Activated effector memory CD4-positive, alpha-beta T cell treated with anti-CD3 and anti-CD28 coated beads, Interleukin-2, amount 50 U/mL, for 16 hours (primary cell): Measurements from ENCODE around the gene PPP1R16B.

Experiments
- DNase-seq: peaks from one replicate; pipeline ENCODE4 v3.0.0-alpha.2; 2020

The PPP1R16B gene

DNA sequence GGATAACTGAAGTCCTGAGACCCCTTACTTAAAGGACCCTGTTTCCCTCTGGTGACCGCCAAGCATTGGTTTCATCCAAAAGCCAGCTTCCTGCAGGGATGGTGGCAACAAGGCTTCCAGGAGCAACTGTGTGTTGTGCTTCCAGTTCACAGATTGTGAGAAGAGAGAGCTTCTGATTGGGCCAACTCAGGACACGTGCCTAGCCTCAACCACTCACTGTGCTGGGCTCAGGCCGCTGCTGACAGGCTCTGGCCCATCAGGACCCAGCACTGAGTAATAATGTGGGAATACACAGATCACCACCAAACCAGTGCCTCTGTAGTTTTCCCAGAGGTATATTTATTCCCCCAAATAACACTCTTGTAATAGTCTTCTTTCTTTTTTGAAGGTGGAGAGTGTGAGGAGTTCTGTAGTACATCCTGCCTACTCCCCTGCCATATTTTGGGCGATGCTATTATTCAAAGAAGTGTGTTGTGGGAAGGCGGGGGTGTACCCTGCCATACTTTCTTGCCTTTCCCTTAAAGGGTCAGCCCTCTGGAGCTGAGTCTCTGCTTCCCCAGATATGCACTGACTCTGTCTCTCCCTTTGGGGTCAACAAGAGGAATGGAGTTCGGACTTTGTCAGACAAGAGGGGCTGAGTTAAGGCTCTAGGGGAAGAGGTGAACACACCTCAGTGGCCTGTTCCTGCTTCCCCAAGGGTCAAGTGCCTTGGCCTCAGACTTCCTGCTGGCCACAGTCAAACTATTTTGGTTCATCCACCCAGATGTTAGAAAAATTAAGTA is 23.2 kb downstream of the PPP1R16B start:
- DNase-seq: peak; percentile 43

DNA sequence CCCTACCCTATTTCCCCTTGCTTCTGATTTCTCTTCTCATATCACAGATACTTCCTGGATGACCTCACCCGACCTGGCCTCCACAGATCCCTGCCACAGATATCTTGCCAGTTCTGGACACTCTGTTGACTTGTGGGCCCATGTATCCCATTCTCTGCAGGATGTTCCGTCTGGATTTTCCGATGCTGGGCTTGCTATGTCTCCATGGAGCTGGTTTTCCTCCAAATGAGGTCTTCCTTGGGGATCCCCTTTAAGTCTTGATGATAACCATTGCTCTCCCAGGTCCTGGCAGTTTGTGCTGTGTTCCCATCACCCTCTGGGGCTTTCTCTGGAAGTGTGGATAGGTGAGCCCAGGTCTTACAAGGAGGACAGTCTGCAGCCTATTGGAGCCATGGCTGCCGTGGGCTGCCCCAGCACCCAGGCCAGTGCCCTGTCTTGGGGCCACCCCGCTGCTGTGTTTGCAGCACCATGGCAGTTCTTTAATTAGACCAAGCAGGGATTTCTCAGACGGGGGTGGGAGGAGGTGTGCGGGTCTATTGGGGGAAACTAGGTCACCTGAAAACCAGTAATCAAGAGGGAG is 23.9 kb downstream of the PPP1R16B start:
- DNase-seq: peak; percentile 47

DNA sequence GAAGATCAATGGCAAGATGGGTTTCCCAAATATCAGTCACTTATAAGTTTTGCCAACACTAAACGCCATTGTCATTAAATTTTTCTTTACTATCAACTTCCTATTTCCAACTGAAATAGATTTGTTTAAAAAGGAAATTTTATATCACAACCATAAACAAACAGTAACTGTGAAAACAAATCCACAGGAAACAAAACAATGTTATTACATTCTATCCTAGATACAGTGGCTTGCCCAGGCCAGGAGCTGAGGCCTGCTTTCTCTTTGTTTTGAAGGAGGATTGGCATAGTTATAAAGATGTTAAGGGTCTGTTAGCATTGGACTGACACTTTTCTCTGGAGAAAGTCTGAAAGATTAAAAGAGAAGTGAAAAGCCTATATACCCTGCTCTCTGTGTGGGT is 24.9 kb downstream of the PPP1R16B start:
- no peak for DNase-seq

DNA sequence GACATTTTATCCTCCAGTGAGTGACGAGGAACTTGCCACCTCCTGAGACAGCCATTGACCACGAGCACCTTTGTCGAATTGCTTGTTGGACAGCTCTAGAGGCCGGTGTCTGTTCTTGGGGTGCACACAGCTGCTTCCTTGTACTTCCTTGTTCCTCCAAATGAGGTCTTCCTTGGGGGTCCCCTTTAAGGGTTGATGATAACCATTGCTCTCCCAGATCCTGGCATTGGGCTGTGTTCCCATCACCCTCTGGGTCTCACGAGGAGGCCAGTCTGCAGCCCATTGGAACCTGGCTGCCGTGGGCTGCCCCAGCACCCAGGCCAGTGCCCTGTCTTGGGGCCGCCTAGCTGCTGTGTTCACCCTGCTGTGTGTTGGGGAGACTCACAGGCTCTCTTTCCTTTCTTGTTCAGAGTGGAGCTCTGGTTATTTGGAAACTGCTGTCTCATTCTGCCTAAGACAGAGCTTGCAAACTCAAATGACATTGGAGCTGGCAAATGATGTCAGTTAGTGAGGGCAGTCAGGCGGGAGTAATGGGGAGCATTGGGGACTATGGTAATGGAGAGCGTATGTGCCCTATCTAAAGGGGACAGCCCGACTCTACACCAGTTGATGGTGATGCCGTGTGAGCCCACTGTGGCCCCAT is 25.7 kb downstream of the PPP1R16B start:
- DNase-seq: no peak

DNA sequence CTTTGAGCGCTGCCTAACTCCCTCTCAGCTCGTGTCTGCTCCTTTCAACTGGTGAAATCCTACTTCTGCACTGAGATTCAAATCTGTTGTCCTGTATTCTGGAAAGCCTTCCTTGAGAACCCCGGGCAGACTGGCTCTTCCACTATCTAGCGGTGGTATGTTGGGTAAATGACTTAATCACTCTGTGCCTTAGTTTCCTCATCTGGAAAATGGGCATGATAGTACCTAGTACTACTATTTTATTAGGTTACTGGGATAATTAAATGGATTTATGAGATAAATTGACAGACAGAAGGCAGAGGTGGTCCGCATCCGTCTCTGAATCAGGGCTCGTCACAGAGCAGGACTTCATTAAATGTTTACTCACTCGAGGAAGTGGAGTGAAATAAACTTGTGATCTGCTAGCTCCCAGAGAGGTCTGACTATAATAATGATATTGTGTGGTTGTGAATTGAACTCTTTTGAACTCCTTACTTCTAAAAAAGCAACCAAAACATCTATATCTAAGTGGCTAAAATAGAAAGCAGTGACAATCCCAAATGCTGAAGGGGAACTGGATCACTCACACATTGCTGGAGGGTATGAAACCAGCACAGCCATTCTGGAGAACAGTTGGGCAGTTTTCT is 26.6 kb downstream of the PPP1R16B start:
- DNase-seq: no peak

DNA sequence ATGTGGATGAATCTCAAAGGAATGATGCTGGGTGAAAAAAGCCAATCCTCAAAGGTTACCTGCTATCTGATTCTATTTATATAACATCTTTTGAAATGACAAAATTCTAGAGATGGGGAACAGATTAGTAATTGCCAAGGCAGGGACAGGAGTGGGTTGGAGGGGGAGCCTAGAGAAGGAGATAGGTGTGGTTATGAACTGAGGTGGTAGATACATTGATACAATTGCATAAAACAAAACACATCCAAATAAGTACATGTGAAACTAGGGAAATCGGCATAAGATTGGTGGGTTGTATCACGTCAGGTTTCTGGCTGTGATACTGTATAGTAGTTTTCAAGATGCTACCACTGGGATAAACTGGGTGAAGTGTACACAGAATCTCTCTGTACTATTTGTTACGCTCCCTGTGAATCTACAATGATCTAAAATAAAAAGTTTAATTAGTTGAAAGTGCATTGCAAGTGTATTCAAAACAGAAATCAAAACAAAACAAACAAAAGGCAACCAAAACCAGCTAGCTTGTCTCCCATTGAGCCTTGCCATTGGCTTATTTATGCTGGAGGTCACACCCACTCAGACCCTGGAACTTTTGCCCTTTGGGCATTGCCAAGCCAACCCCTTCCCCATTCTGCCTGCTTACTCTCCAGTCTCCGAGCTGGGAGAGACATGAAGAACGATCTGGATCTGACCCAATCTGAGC is 27.8 kb downstream of the PPP1R16B start:
- DNase-seq: no peak

DNA sequence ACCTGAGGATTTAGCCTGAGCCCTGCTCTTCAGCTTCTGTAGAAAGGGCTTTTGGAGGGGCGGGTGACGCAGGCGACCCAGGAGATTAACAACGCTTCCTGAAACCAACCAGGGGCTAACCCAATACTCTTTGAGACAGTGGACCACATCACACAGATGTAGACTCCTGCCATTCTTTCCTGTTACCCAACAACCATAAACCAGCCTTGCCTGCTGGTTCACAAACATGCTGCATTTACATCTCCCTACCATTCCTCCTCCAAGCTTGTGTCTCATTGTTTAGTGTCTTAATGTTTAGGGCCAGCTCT is 28.3 kb downstream of the PPP1R16B start:
- DNase-seq: no peak

DNA sequence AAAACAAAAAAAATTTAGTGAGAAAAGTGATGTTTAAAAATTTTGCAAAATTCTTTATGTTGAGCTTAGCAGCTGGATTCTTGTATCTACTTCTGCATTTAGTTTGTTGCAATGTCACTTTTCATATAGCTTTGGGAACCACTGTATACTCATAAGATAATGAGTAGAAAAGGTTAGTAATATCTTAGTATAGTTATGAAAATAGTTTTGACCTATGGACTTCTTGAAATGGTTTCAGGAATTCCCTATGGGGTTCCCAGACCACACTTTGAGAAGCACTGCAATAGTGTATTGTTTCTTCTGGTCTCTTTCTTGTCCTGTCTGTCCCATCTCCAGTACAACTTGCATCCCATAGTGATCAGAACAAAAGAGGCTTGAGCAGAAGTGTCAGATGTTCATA is 29.4 kb downstream of the PPP1R16B start:
- no peak for DNase-seq

DNA sequence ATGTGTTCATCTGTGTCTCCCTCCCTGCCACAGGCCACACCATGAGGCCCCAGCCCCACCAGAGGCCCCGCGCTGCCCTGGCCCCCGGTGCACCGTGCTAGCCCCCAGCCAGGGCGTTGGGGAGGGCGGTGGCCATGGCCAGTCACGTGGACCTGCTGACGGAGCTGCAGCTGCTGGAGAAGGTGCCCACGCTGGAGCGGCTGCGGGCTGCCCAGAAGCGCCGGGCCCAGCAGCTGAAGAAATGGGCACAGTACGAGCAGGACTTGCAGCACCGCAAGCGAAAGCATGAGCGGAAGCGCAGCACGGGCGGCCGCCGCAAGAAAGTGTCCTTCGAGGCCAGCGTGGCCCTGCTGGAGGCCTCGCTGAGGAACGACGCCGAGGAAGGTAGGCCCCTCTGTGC is 30.3 kb downstream of the PPP1R16B start:
- DNase-seq: no peak

DNA sequence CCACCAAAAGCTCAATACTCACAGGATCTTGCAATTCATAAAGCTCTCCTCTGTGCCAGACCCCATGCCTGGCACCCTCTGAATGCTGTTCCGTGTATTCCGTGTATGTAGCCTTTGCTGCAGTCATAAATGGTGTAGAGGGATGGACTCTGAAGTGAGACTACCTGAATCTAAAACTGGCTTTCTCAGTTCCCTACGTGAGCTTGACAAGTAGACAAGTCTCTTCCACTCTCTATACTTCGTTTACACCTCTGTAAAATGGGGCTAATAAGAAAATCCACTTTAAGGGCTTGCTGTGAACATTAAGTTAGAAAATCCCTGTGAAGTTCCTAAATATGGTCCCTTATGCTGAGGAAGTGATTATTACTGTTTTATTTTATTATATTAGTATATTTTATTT is 31.5 kb downstream of the PPP1R16B start:
- DNase-seq: no peak

DNA sequence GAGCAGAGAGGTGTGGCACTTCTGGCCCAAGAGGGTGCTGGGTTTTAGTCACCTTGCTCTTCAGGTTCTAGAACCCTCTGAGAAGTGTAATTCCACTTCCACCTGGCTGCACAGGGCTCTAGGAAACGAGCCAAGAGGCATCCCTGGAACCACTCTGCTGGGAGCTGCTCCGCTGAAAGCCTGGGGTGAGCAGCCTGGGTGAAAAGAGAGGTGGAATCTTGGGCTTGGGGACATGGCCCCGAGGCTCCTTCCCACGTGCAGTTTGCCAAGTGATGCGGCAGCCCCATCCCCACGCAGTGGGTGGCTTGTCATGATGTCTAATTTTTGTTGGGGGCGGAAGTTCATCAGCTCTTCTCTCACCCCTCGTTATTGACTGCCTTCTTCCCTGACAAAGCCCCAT is 32.8 kb downstream of the PPP1R16B start:
- DNase-seq: no peak

DNA sequence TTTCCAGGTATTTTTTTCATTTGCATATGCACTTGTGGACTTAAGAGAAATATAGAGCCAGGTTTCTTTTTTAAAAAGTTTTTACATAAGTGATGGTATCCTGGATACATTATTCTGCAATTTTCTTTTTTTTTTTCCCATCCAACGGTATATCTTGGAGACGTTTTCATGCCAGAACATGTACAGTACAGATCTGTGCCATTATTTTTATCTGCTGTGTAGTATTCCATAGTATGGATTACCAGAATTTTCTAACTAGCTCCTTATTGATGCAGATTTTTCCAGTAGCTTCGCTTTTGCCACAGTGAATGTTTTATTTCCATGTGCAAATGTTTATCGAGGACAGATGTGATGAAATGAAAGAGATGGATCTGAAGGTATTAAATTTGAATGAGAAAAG is 34.1 kb downstream of the PPP1R16B start:
- no peak for DNase-seq

DNA sequence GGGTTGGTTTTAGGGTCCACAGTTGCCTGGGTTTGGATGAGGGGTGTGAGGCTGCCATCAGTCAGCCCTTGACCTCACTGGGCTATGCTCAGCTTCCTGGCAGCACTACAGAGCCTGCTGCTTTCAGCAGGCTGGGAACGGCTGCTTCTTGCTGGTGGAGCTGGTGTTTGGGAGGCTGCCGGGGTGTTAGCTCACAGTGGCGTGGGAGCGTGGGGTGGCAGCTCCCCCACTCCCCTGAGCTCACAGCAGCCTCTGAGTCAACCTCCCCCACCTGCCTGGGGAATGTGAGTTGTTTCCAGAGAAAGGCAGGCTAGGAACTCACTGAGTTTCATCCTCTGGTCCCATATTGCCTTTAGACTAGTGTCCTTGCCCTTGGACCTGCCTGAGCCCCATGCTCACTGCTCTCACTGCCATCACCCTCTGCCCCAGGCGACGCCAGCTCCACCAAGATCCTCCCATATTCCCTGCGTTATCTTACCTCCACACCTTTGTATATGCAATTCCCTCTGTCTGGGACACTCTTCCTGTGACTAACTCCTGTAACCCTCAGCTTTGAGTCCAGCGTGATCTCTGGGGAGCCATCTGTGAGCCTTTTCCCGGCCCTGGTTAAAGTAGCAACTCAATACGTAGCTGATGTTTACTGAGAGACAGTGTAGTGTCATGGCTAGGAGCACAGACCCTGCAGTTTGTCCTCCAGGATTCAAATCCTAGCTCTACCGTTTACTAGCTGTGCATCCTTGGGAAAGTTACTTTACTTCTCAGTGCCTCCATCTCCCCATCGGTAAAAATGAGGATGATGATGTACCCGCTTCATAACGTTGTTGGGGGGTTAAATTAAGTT is 34.8 kb downstream of the PPP1R16B start:
- DNase-seq: peak; percentile 83

DNA sequence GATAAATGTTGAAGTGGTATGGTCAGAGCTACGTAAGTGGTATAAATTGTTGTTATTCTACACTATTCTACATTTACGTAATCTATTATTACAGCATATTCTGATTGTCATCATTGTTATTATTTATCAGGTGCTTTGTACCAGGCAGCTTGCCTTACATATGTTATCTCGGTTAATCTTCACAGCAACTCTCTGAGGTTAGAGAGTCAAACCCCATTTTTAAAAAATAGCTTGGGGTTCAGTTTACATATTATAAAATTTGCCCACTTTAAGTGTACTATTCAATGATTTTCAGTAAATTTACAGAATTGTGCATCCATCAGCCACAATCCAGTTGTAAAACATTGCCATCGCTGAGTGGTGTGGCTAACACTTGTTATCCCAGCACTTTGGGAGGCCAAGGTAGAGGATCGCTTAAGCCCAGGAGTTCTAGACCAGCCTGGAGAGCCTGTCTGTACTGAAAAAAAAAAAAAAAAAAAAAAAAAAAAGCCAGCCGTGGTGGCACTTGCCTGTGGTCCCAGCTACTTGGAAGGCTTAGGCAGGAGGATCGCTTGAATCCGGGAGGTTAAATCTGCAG is 35.5 kb downstream of the PPP1R16B start:
- DNase-seq: no peak

DNA sequence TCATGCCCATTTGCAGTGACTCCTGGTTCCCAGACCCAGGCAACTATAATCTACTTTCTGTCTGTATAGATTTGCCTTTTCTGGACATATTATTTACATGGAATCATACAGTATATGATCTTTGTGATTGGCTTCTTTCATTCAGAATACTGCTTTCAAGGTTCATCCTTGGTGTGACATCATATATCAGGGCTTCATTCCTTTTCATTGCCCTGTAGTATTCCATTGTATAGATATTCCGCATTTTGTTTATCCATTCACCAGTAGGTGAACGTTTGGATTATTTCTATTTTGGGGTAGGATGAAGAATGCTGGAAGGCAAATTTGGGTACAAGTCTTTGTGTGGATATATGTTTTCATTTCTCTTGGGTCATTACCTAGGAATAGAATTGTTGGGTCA is 36.1 kb downstream of the PPP1R16B start:
- no peak for DNase-seq

DNA sequence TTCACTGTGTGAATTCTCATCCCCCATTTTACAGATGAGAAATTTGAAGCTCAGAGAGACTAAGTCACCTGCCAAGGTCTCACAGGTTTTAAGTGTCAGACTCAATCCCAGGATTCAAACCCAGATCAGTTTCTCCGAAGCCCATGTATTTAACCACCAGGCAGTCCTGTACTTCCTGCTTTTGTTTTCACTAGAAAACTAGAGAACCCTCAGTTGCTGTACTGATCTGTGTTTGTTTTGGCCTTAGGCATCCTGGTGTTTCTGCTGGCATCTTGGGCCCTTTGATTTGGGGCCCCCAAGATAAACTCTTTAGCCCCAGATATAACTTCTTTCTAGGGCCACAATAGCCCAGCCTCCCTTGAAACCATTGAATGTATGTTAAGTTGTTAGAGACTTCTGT is 36.5 kb downstream of the PPP1R16B start:
- DNase-seq: no peak

DNA sequence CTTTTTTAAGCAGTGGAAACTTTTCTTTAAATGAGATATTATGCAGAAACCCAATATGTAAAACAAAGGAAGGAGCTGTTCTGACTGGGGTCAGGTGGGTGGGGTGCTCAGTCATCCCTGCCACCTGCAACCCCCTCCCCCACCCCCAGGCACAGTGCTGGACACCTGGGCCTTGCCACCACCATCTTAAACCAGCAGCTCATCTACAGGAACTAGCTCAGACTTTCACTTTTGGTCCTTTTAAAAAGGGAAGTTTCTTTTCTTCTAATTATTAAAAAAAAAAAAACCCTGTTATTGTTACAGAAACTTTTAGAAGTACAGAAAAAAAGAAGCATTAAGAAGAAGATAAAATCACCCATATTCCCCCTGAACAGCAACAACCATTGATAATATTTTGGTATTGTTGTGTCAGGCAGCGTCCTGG is 37.1 kb downstream of the PPP1R16B start:
- DNase-seq: peak; percentile 88

DNA sequence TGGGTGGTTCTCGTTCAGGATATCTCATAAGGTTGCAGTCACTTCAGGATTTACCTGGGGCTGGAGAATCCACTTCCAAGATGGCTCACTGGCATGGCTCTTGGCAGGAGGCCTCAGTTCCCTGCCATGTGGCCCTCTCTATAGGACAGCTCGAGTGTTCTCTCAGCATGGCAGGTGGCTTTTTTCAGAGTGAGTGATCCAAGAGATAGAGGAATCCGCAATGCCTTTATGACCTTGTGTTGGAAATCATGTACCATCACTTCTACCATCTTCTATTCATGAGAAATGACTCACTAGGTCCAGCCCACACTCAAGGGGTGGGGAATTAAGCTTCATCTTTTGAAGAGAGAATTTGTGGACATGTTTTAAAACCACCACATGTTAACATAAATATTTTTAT is 37.8 kb downstream of the PPP1R16B start:
- peak; percentile 80 for DNase-seq

DNA sequence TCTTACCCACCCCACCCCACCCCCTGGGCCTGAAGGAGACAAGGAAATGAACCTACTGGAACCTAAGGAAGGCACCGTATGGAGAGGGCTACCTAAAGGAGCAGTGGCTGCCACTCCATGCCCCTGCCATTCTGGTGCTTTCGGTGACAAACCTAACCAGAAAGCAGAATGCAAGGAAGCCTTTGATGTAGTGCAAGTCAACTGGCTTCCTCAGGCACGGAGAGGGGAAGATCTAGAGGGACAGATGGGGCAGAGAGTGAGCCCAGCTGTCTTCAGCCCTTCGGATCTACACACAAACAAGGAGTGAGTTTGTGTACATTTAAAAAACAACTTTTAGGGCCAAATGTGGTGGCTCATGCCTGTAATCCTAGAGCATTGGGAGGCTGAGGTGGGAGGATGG is 39.5 kb downstream of the PPP1R16B start:
- no peak for DNase-seq

DNA sequence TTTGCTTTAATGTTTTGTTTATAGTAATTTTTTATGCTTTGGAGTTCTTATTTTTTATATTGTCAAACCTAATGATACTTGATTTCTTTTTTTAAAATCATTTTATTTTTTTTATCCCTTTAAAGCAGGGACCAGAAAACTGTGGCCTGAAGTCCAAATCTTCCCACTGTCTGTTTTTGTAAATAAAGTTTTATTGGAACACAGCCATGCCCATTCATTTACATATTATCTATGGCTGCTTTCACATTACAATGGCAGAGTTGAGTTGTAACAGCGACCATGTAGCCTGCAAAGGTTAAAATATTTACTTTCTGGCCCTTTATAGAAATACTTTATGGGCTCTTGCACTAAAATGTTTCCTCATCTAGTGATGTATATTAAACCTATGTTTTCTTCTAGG is 42.3 kb downstream of the PPP1R16B start:
- no peak for DNase-seq

DNA sequence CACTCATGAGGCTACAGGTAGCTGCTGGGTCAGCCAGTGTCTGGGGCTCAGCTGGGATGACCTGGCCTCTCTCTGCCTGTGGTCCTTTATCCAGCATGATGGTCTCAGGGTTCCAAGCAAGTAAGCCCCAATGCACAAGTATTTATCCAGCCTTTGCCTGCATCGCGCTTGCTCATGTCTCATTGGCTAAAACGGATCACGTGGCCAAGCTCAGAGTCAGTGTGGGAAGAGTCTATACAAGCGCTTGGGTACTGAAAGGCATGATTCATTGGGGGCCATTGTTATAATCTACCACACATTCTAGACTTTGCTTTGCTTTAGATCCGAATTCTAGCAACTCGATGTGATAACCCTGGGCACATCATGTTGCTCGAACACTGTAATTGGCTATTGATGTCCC is 48.3 kb downstream of the PPP1R16B start:
- no peak for DNase-seq

DNA sequence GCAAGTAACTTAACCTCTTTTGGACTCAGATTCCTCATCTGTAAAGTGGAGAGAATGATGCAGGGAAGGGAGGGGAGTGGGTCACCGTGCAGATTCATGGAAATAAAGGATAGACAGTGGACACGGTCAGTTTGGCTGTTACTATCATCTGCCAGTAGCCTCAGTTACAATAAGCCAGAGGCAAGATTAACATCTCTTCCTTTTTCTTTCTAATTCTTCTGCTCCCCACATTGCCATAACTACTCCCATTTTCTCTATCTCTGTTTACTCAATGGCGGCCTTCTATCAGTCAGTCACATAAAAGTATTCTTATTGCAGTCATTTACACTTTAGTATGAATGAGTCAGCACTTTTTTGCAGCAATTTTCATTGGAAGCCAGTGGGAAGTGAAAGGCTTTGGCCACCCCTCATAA is 49.2 kb downstream of the PPP1R16B start:
- no peak for DNase-seq
